IMR-90 (cell line): ENCODE results near the gene SLC6A3.

Experiments used
- BHLHE40 ChIP-seq: fragments of 150-350 bp; IDR thresholded peaks from 2 replicates; pipeline ENCODE4 v1.6.1; 2016; ENCODE audit warnings: mild to moderate bottlenecking, low read depth, low read length
- CEBPB ChIP-seq: IDR thresholded peaks from 2 replicates; pipeline ENCODE4 v1.6.1; 2012; ENCODE audit warnings: low read depth, low read length, improper control_type of control experiment
- CHD1 ChIP-seq: IDR thresholded peaks from 2 replicates; pipeline ENCODE4 v1.6.1; 2012; ENCODE audit warnings: low read depth, low read length, improper control_type of control experiment
- FOS ChIP-seq: fragments of 150-350 bp; IDR thresholded peaks from 2 replicates; pipeline ENCODE4 v1.6.1; 2016; ENCODE audit warnings: low read depth, low read length
- MAZ ChIP-seq: IDR thresholded peaks from 2 replicates; pipeline ENCODE4 v1.6.1; 2012; ENCODE audit warnings: low read depth, mild to moderate bottlenecking, low read length, improper control_type of control experiment, moderate library complexity, borderline replicate concordance
- POLR2A ChIP-seq: IDR thresholded peaks from 2 replicates; pipeline ENCODE4 v1.6.1; 2012; ENCODE audit warnings: mild to moderate bottlenecking, low read depth, low read length
- RAD21 ChIP-seq: IDR thresholded peaks from 2 replicates; pipeline ENCODE4 v1.6.1; 2012; ENCODE audit warnings: low read length, improper control_type of control experiment
- RFX5 ChIP-seq: IDR thresholded peaks from 2 replicates; pipeline ENCODE4 v1.8.0; 2012; ENCODE audit warnings: low read depth, mild to moderate bottlenecking, low read length, moderate library complexity
- SMC3 ChIP-seq: fragments of 150-350 bp; IDR thresholded peaks from 2 replicates; pipeline ENCODE4 v1.6.1; 2016; ENCODE audit warnings: low read depth, mild to moderate bottlenecking, antibody characterized with exemption, low read length, moderate library complexity
- TF ChIP-seq, protein P1 (sequence below): conservative IDR thresholded peaks from 2 replicates; pipeline ENCODE4 v1.5.1; 2012; ENCODE audit warnings: mild to moderate bottlenecking, low read depth, low read length, improper control_type of control experiment
- TF ChIP-seq, protein P2 (sequence below): fragments of 150-350 bp; IDR thresholded peaks from 2 replicates; pipeline ENCODE4 v1.6.1; 2017; ENCODE audit warnings: mild to moderate bottlenecking, antibody characterized with exemption, low read length, low read depth

DNA sequence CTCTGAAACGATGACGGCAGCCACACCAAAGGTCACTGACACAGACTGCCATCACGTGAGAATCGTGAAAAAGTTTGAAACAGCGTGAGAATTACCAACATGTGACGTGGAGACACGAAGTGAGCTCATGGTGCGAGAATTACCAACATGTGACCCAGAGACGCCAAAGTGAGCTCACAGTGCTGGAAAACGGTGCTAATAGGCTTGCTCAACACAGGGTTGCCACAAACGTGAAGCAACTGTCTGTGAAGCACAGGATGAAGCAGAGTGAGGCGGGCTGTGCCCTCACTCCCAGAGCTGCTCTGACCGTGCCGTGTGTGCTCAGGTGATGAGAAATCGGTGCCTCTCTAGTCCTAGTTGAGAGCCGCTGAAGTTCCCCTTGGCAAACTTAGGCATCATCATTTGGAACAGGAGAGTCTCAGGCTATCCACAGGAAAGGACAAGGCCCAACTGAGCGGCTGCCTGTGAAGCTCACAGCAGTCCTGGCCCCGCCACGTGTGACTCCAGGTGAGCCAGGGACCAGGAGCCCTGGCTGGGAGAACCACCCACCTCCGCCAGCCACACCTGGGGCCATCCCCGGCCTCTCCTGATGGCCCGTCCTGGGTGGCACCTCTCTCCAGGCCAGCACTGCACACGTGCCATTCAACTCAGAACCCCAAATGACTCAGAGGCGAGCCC lies 29.8 kb upstream of the SLC6A3 start:
- TF ChIP-seq, protein P1, sequence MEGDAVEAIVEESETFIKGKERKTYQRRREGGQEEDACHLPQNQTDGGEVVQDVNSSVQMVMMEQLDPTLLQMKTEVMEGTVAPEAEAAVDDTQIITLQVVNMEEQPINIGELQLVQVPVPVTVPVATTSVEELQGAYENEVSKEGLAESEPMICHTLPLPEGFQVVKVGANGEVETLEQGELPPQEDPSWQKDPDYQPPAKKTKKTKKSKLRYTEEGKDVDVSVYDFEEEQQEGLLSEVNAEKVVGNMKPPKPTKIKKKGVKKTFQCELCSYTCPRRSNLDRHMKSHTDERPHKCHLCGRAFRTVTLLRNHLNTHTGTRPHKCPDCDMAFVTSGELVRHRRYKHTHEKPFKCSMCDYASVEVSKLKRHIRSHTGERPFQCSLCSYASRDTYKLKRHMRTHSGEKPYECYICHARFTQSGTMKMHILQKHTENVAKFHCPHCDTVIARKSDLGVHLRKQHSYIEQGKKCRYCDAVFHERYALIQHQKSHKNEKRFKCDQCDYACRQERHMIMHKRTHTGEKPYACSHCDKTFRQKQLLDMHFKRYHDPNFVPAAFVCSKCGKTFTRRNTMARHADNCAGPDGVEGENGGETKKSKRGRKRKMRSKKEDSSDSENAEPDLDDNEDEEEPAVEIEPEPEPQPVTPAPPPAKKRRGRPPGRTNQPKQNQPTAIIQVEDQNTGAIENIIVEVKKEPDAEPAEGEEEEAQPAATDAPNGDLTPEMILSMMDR = no peak
- no peak for TF ChIP-seq POLR2A
- no peak for TF ChIP-seq RFX5
- TF ChIP-seq RAD21 = no peak
- TF ChIP-seq, protein P2, sequence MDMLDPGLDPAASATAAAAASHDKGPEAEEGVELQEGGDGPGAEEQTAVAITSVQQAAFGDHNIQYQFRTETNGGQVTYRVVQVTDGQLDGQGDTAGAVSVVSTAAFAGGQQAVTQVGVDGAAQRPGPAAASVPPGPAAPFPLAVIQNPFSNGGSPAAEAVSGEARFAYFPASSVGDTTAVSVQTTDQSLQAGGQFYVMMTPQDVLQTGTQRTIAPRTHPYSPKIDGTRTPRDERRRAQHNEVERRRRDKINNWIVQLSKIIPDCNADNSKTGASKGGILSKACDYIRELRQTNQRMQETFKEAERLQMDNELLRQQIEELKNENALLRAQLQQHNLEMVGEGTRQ = no peak
- no peak for TF ChIP-seq CEBPB
- TF ChIP-seq MAZ = no peak
- no peak for TF ChIP-seq SMC3
- no peak for TF ChIP-seq BHLHE40
- no peak for TF ChIP-seq CHD1
- no peak for TF ChIP-seq FOS
